GM12801 (cell line): Measurements from ENCODE around the gene CHCHD6.

ENCODE experiments used
- CTCF ChIP-seq: IDR thresholded peaks from one replicate; pipeline ENCODE4 v1.5.1; 2011; ENCODE audit warnings: control low read depth; ENCODE audit not compliant: insufficient read length; ENCODE audit errors: extremely low read depth

The CHCHD6 gene

GRCh38 chr3:126945891-126946290, 241.9 kb downstream of the CHCHD6 start:
- no peak for TF ChIP-seq CTCF

DNA sequence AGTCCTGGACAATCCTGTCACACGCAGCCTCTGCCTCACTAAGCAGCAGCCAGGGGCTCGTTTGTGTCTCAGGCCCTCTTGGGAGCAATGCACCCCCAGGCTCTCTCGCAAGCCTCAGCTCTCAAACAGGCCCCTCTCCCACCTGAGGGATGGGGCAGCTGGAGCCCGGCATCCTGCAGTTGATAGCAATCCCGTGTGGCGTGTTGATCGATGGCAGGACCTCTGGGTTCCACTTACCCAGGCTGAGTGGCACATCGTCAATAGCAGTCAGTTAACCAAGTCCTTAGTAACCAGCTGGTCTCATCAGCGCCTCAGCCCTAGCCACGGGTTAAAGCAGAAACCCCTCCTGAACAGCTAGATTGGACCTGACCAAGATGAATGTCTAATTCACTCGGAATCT, 242.4 kb downstream of the CHCHD6 start:
- TF ChIP-seq CTCF = no peak

DNA sequence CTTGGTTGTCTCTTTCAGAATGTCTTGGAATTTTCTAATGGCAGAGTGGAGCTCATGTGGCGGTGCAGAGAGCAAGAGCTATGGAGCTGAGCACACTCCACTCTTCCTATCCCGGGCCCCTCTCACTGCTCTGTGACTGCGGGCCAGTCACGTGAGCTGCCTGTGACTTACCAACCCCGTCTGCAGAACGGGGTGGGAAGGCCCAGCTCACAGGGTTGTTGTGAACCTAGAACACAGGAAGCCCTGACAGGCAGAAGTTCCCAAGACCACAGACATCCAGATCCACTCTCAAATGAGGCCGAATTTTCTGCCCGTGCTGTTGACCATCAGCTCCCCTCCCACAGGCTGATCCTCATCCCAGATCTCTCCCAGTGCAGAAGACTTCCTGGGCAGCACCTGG, 243.4 kb downstream of the CHCHD6 start:
- no peak for TF ChIP-seq CTCF

DNA sequence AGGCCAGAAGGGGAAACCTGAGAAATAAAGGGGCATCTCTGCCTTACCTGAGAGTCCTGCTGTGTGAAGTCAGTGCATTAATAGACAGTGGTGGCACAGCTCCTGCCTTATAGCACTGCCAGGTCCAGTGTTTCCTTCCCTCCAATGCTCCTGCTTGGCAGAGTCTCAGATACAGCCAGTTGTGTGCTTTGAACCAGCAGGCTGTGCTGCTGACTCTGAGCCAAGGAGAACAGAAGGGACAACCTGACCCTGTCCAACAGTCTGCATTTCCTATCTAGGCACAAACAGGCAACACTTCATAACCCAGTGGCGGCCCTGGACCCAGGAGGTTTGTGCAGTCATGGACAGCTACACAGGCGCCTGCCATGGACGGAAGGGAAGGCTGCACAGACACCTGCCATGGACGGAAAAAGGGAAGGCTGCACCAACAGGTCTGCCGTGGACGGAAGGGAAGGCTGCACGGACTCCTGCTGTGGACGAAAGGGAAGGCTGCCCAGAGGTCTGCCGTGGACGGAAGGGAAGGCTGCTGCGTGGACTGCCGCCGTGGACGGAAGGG, 245.0 kb downstream of the CHCHD6 start:
- no peak for TF ChIP-seq CTCF

- no peak for TF ChIP-seq CTCF
These were observed 247.5 kb downstream of the CHCHD6 start for GRCh38 chr3:126951561-126951960.

GRCh38 chr3:126952261-126952982, 248.4 kb downstream of the CHCHD6 start:
- no peak for TF ChIP-seq CTCF

DNA sequence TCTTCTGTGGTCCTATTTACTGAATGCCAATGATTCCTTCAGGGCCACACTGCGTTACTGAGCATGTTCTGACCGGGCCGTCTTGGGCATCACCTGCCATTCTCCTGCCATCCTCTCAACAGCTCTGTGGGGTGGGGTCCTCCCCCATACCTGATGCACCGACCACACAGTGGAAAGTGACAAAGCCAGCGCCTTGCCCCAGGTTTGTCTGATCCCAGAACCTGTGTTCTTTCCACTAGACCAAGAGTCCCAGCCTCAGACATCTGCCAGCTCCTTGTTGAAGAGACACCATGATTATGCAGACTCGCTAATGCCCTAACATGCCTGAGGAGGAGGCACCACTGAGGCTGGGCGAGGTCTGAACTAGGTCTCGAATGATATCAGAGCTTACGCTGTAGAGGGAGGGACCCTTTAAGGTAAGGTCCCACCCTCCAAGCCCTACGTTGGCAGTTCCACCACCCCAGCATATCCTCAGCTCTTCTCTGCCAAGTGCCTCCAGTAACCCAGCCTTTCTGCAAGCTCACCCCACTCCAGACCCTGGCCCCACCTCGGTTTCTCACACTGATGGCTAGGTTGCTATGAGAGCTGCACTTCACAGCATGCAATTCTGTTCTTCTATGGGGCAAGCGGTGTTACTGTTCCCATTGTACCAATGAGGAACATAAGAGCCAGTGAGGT, 249.1 kb downstream of the CHCHD6 start:
- TF ChIP-seq CTCF = no peak
